CD4-positive, alpha-beta T cell treated with Interleukin-21 for 1 hour (primary cell): Measurements from ENCODE around the gene IRF9.

Source experiments
- DNase-seq: peaks from one replicate; pipeline ENCODE4 v3.0.0-alpha.2; 2020

The IRF9 gene

GRCh38 chr14:24179294-24179960 lies 18.4 kb downstream of the IRF9 start:
- no peak for DNase-seq

GRCh38 chr14:24179961-24180796 lies 19.1 kb downstream of the IRF9 start:
- DNase-seq, result no peak

GRCh38 chr14:24181371-24182077 lies 20.5 kb downstream of the IRF9 start:
- DNase-seq, result no peak

GRCh38 chr14:24182110-24182882 lies 21.2 kb downstream of the IRF9 start:
- DNase-seq, result no peak

- no peak for DNase-seq
Observed at GRCh38 chr14:24183014-24183481, 22.0 kb downstream of the IRF9 start.

- no peak for DNase-seq
Observed at GRCh38 chr14:24184104-24184970, 23.3 kb downstream of the IRF9 start.

- no peak for DNase-seq
Observed at GRCh38 chr14:24185026-24185425, 24.0 kb downstream of the IRF9 start.

- DNase-seq, result no peak
Observed at GRCh38 chr14:24185741-24186140, 24.7 kb downstream of the IRF9 start.

- no peak for DNase-seq
Observed at GRCh38 chr14:24186831-24187538, 25.9 kb downstream of the IRF9 start.

- no peak for DNase-seq
Observed at GRCh38 chr14:24187539-24187915, 26.5 kb downstream of the IRF9 start.

- peak; percentile 97 for DNase-seq
Observed at GRCh38 chr14:24188251-24189058, 27.4 kb downstream of the IRF9 start, which contains the start of gene IPO4. TSS of gene IPO4 (minus strand) at chr14:24188816. CDS start at chr14:24188787, 29 bp downstream.

- DNase-seq, result no peak
Observed at GRCh38 chr14:24189059-24189375, 28.0 kb downstream of the IRF9 start.

- no peak for DNase-seq
Observed at GRCh38 chr14:24189460-24189859, 28.4 kb downstream of the IRF9 start.

GRCh38 chr14:24190416-24190815 lies 29.4 kb downstream of the IRF9 start:
- DNase-seq, result no peak

GRCh38 chr14:24192933-24193332 lies 31.9 kb downstream of the IRF9 start:
- DNase-seq, result no peak

GRCh38 chr14:24194186-24194872 lies 33.3 kb downstream of the IRF9 start:
- DNase-seq, result no peak

- no peak for DNase-seq
Observed at GRCh38 chr14:24194873-24195185, 33.8 kb downstream of the IRF9 start.

GRCh38 chr14:24195186-24196070 lies 34.4 kb downstream of the IRF9 start, which contains the start of gene TM9SF1:
TSS of gene TM9SF1 (minus strand) at chr14:24195441. CDS start at chr14:24195019, 422 bp downstream.
- peak; percentile 93 for DNase-seq
